Tibial artery (tissue), 4 donors: ENCODE results near the gene TOMM40L.

ENCODE experiments used
- DNase-seq, 2 donors: peaks; one replicate each; pipeline ENCODE4 v3.0.0-alpha.2; 2019
- H3K27ac ChIP-seq, 2 donors: fragments of 200-600 bp; sonication (generic) in 1 of 2; 1 replicate in 1 of 2; 2 replicates in 1 of 2; pipeline ENCODE4 v1.5.1; 2018 to 2019; ENCODE audit warnings: mild to moderate bottlenecking in 1 of 2
- H3K27me3 ChIP-seq, 2 donors: fragments of 200-600 bp; sonication (generic) in 1 of 2; one replicate each; pipeline versions ENCODE4 v1.5.1 to v1.6.0; 2016 to 2019
- H3K36me3 ChIP-seq, 3 donors: fragments of 200-600 bp; sonication (generic) in 2 of 3; one replicate each; pipeline ENCODE4 v1.5.1; 2016 to 2019; ENCODE audit warnings: mild to moderate bottlenecking in 2 of 3
- H3K4me1 ChIP-seq, 4 donors: fragments of 200-600 bp; sonication (generic) in 2 of 4; 1 replicate in 3 of 4; 2 replicates in 1 of 4; pipeline ENCODE4 v1.5.1; 2016 to 2019
- H3K4me3 ChIP-seq, 2 donors: fragments of 200-600 bp; sonication (generic) in 1 of 2; 1 replicate in 1 of 2; 2 replicates in 1 of 2; pipeline ENCODE4 v1.5.1; 2018 to 2019; ENCODE audit warnings: mild to moderate bottlenecking in 2 of 2
- H3K9me3 ChIP-seq, 3 donors: fragments of 200-600 bp; sonication (generic) in 1 of 3; one replicate each; pipeline ENCODE4 v1.5.1; 2016 to 2019
- intact Hi-C: fragments of 100-400 bp; cut with DNase I; formaldehyde crosslinking; loops from one replicate; pipeline ENCODE4 v1.15.0; 2023; ENCODE audit warnings: low total_unique reads
- TF ChIP-seq, protein P1 (sequence below), 2 experiments: fragments of 200-600 bp in 1 of 2; fragments of 450-650 bp in 1 of 2; IDR thresholded peaks; one replicate each; pipeline ENCODE4 v1.5.1; 2017 to 2019; ENCODE audit warnings: antibody characterized with exemption in 2 of 2, mild to moderate bottlenecking in 1 of 2, moderate library complexity in 1 of 2

The TOMM40L gene

DNA sequence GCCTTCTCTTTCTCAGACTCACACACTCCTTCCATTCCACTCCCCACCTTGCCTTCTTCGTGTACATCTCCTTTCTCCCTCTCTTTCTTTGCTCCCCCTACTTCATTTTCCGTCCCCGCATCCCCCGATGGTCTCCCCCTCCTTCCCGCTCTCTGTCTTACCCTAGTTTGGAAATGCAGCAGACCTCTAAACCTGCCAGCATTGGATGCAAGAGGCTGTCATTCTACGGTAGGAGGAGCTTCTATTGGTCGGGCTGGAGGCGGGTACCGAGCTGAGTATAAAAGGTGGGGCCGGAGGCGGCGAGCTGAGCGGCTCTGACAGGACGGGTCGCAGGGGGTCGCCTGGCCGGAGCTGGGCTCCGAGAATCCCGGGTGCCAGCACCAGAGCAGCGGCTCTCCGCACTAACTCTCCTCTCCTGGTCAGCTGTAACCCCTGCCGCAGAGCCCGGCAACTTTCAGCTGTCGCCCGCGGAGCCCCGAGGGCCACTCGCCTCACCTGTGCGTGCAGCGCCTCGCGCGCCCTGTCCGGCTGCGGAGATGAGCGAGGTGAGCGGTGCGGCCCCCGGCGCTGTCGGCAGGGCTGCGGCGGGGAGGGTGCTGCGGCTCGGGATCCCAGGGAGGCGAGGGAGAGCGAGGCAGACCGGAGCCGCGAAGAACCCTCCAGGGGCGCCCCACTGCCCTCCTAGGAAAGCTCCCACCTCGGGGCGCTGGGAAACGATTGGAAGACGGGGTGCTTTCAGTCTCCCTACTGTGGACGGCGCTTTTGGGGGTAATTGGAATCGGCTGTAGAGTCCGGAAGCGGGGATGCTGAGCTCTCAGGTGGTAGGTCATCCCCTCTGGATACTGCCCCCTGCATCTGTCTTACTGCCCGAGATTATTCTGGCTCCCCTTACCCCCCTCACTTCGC, 32.8 kb downstream of the TOMM40L start, which contains the start of gene PCP4L1:
Gene PCP4L1 (plus strand): TSS at position 307 of the 906 bp plus-strand sequence. CDS start 230 bp downstream, at position 537.
- peak in 1 of 2 donors; percentile 29 for DNase-seq
- no peak within 1 kb of the TSS for H3K27ac ChIP-seq
- TF ChIP-seq, protein P1, sequence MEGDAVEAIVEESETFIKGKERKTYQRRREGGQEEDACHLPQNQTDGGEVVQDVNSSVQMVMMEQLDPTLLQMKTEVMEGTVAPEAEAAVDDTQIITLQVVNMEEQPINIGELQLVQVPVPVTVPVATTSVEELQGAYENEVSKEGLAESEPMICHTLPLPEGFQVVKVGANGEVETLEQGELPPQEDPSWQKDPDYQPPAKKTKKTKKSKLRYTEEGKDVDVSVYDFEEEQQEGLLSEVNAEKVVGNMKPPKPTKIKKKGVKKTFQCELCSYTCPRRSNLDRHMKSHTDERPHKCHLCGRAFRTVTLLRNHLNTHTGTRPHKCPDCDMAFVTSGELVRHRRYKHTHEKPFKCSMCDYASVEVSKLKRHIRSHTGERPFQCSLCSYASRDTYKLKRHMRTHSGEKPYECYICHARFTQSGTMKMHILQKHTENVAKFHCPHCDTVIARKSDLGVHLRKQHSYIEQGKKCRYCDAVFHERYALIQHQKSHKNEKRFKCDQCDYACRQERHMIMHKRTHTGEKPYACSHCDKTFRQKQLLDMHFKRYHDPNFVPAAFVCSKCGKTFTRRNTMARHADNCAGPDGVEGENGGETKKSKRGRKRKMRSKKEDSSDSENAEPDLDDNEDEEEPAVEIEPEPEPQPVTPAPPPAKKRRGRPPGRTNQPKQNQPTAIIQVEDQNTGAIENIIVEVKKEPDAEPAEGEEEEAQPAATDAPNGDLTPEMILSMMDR (IDR thresholded peaks at IDR 0.05), result no peak
- H3K27me3 ChIP-seq, result peaks cover 0 to 57% of the 10 kb centered on the region in 2 donors
- no peaks in the 10 kb centered on the region for H3K36me3 ChIP-seq
- intact Hi-C loops, result no loop called here
- H3K9me3 ChIP-seq, result peaks cover 0 to 12% (median 10%) of the 10 kb centered on the region in 3 donors
- H3K4me3 ChIP-seq, result peak within 1 kb of the TSS; percentile 29 to 42
- H3K4me1 ChIP-seq, result peaks cover 0 to 10% (median 6%) of the 10 kb centered on the region in 4 donors

DNA sequence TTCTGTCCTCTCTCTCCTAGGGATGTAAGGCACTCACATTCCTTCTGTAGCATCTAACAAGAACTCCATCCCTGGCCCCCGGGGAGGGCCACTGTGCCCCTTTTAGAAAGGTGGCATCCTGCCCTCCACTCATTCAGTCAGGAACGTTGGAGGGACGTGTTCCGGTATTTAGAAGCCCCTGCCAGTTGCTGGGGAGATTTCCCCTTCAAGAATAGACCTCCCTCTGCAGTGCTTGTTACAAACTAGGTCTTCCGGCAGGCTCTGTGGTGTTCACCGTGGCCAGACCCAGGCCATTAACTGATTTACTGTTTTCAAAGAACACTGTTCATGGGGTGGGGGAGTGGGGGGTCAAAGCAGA, 33.5 kb downstream of the TOMM40L start:
- H3K4me3 ChIP-seq, result no peak overlapping the region
- peaks cover 0 to 12% (median 10%) of the 10 kb centered on the region in 3 donors for H3K9me3 ChIP-seq
- no peak for DNase-seq
- TF ChIP-seq, protein P1 (IDR thresholded peaks at IDR 0.05), result no peak
- H3K27me3 ChIP-seq, result peaks cover 0 to 57% of the 10 kb centered on the region in 2 donors
- H3K36me3 ChIP-seq, result no peaks in the 10 kb centered on the region
- H3K4me1 ChIP-seq, result peaks cover 0 to 10% (median 6%) of the 10 kb centered on the region in 4 donors
- intact Hi-C loops, result no loop called here
- H3K27ac ChIP-seq, result no peak overlapping the region

DNA sequence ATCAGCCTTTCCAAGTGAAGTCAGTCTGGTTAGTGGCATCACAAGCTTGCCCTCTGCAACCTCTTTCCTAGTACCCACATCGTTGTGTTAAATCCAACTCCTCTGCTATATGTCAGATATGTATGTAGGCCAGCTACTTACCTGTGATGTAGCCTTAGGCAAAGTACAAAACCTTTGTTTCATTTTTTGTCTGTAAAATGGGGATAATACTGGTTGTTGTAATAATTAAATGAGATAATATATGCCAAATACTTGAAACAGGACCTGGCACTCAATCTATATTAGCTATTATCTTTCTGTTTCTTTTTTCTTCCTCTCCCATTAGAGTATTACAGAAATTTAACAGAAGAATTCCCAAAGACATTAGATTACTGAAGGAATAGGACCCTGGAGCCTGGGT, 33.9 kb downstream of the TOMM40L start:
- H3K27me3 ChIP-seq, result peaks cover 0 to 62% of the 10 kb centered on the region in 2 donors
- no peaks in the 10 kb centered on the region for H3K36me3 ChIP-seq
- H3K4me1 ChIP-seq, result peaks cover 0 to 10% (median 6%) of the 10 kb centered on the region in 4 donors
- TF ChIP-seq, protein P1 (IDR thresholded peaks at IDR 0.05), result no peak
- intact Hi-C loops, result no loop called here
- no peak for DNase-seq
- no peak overlapping the region for H3K4me3 ChIP-seq
- H3K9me3 ChIP-seq, result peaks cover 0 to 12% (median 10%) of the 10 kb centered on the region in 3 donors
- H3K27ac ChIP-seq, result no peak overlapping the region

GRCh38 chr1:161260376-161261260, 34.8 kb downstream of the TOMM40L start:
- TF ChIP-seq, protein P1 (IDR thresholded peaks at IDR 0.05), result no peak
- H3K4me3 ChIP-seq, result no peak overlapping the region

More at GRCh38 chr1:161260376-161261260, 34.8 kb downstream of the TOMM40L start:
- H3K27me3 ChIP-seq, result peaks cover 0 to 66% of the 10 kb centered on the region in 2 donors
- no peak overlapping the region for H3K27ac ChIP-seq
- H3K9me3 ChIP-seq, result peaks cover 0 to 12% (median 10%) of the 10 kb centered on the region in 3 donors
- DNase-seq, result no peak
- H3K4me1 ChIP-seq, result peaks cover 0 to 10% (median 6%) of the 10 kb centered on the region in 4 donors
- intact Hi-C loops, result no loop called here
- no peaks in the 10 kb centered on the region for H3K36me3 ChIP-seq
